ENCODE measurements around the gene CENPA. TPM values are rescaled to one million over a fixed set of nuclear protein-coding genes. Genes with fewer than 3 reads are reported as not detected.
"Not testable (repeated sequence)": the region's sequence is repeated elsewhere in the genome, so short reads cannot be mapped to it uniquely, and the experiment has no call there.

Gene CENPA
- total and polyA plus RNA-seq, 12 donors = 0.25 to 33.1 (median 2.9) TPM; not detected in 2

- Histone ChIP-seq H3K27ac (no peak overlapping the region), H3K9me3 (no peaks in the 10 kb centered on the region), H3K4me1 (peaks cover 0 to 9% (median 0%) of the 10 kb centered on the region in 9 donors), H3K27me3 (peaks cover 0 to 40% (median 6%) of the 10 kb centered on the region in 7 donors), H3K36me3 (no peaks in the 10 kb centered on the region), H3K4me3 (no peak overlapping the region)
- intact Hi-C loops (cut with DNase I) = no loop called here
- WGBS, 2 donors = 88 to 100% methylated on average over 3 of the region's 3 CpGs
- no peak for TF ChIP-seq CTCF (IDR thresholded peaks at IDR 0.05)
- no peak for DNase-seq
- ATAC-seq = no peak
Observed at GRCh38 chr2:26812731-26813130, 26.9 kb downstream of the CENPA start.

DNA sequence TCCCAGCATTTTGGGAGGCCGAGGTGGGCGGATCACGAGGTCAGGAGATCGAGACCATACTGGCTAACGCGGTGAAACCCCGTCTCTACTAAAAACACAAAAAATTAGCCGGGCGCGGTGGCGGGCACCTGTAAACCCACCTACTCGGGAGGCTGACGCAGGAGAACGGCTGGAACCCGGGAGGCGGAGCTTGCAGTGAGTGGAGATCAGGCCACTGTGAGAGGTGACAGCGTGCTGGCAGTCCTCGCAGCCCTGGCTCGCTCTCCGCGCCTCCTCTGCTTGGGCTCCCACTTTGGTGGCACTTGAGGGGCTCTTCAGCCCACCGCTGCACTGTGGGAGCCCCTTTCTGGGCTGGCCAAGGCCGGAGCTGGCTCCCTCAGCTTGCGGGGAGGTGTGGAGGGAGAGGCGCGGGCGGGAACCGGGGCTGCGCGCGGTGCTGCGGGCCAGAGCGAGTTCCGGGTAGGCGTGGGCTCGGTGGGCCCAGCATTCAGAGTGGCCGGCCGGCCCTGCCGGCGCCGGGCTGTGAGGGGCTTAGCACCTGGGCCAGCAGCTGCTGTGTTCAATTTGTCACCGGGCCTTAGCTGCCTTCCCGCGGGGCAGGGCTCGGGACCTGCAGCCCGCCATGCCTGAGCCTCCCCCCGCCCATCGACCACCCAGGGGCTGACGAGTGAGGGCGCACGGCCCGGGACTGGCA lies 28.4 kb downstream of the CENPA start:
- H3K27ac ChIP-seq; H3K9me3 ChIP-seq; H3K4me1 ChIP-seq; intact Hi-C loops (cut with DNase I); DNase-seq; ATAC-seq; H3K36me3 ChIP-seq; H3K4me3 ChIP-seq: not testable (repeated sequence)
- WGBS, 2 donors = 89 to 94% methylated on average over 50 to 52 of the region's 52 CpGs
- peaks cover 0 to 44% (median 7%) of the 10 kb centered on the region in 7 donors for H3K27me3 ChIP-seq

DNA sequence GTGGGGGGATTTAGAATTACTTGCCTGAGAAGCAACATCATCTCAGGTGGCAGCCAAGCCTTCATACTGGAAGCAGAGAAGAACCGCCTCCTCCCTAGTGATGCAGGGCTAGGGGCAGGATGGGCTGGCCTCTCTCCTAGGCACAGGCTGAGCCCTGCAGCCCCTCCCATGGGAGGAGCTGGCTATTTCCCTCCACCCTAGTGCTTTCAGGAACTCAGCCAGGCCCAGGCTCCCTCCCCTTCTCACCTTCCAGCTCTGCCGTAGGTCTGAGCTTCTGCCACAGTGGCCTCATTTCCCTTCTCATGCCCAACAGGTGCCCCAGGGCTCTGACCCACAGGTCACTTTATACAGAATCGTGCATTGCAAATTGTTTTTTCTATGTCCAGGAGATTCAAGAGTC lies 31.0 kb downstream of the CENPA start:
- H3K4me3 ChIP-seq = no peak overlapping the region
- no peaks in the 10 kb centered on the region for H3K4me1 ChIP-seq
- no peak for ATAC-seq
- no peak for TF ChIP-seq CTCF (IDR thresholded peaks at IDR 0.05)
- intact Hi-C loops (cut with DNase I) = no loop called here
- H3K27me3 ChIP-seq = peaks cover 0 to 44% (median 3%) of the 10 kb centered on the region in 7 donors
- no peak for DNase-seq
- H3K36me3 ChIP-seq = no peaks in the 10 kb centered on the region
- 46 to 52% methylated on average over 3 of the region's 3 CpGs for WGBS, 2 donors
- no peak overlapping the region for H3K27ac ChIP-seq
- H3K9me3 ChIP-seq = no peaks in the 10 kb centered on the region

GRCh38 chr2:26818255-26818654 lies 32.4 kb downstream of the CENPA start:
- no peaks in the 10 kb centered on the region for H3K9me3 ChIP-seq
- DNase-seq (no peak), ATAC-seq (no peak)
- no peak overlapping the region for H3K27ac ChIP-seq
- intact Hi-C loops (cut with DNase I) = no loop called here
- no peaks in the 10 kb centered on the region for H3K36me3 ChIP-seq
- no peak overlapping the region for H3K4me3 ChIP-seq
- H3K4me1 ChIP-seq = no peaks in the 10 kb centered on the region
- TF ChIP-seq CTCF (IDR thresholded peaks at IDR 0.05) = no peak
- H3K27me3 ChIP-seq = peaks cover 0 to 37% (median 0%) of the 10 kb centered on the region in 7 donors
- 67 to 77% methylated on average over 5 of the region's 5 CpGs for WGBS, 2 donors

DNA sequence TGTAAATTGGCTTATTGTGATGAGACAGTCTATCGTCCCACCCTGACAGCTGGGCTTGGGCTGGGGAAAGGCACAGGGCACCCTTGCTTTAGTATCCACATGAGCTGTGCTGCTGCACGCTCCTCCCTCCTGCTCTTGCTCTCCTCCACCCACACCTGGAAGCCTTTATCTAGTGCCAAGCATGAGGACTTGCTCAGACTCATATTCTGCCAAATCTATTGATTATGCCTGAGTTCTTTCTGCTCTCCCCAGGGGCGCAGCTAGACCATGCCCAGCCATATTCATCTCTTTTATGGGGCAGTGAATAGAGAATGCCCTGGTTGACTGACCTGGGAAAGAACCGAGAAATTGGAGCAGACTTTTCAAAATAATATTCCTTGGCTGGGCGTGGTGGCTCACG lies 33.1 kb downstream of the CENPA start:
- DNase-seq = no peak
- 72 to 76% methylated on average over 6 of the region's 6 CpGs for WGBS, 2 donors

More for the DNA sequence above, 33.1 kb downstream of the CENPA start:
- ATAC-seq = no peak
- intact Hi-C loops (cut with DNase I) = no loop called here
- no peak overlapping the region for H3K27ac ChIP-seq
- peaks cover 0 to 38% (median 0%) of the 10 kb centered on the region in 7 donors for H3K27me3 ChIP-seq
- no peak for TF ChIP-seq CTCF (IDR thresholded peaks at IDR 0.05)
- no peak overlapping the region for H3K4me3 ChIP-seq
- H3K36me3 ChIP-seq = no peaks in the 10 kb centered on the region
- H3K4me1 ChIP-seq = no peaks in the 10 kb centered on the region
- H3K9me3 ChIP-seq = no peaks in the 10 kb centered on the region
